ENCODE data around the gene MLST8. TPM values are rescaled to one million over a fixed set of nuclear protein-coding genes. Genes with fewer than 3 reads are reported as not detected.

MLST8 gene
- total RNA-seq, 1 experiment from 2014 or later, result 87.6 TPM

GRCh38 chr16:2186505-2186904, 18.7 kb upstream of the MLST8 start:
- H3K4me3 Mint-ChIP-seq (ENCODE audit: unreplicated experiment), result no peak overlapping the region
- CTCF ChIA-PET, result no interaction called here

GRCh38 chr16:2187212-2187611, 18.0 kb upstream of the MLST8 start:
- intact Hi-C loops (cut with micrococcal nuclease), result no loop called here
- BruUV-seq (replicated peaks), result no TSS peak
- Mint-ChIP-seq H3K4me1 (ENCODE audit: insufficient read depth, unreplicated experiment) (peaks cover 3% of the 10 kb centered on the region), H3K27ac (ENCODE audit: low read depth, unreplicated experiment) (no peak overlapping the region), H3K9me3 (ENCODE audit: unreplicated experiment) (no peaks in the 10 kb centered on the region), H3K27me3 (ENCODE audit: insufficient read depth, unreplicated experiment) (no peaks in the 10 kb centered on the region), H3K4me3 (ENCODE audit: unreplicated experiment) (no peak overlapping the region), H3K36me3 (ENCODE audit: insufficient read depth, unreplicated experiment) (no peaks in the 10 kb centered on the region)
- no peak for TF ChIP-seq CTCF (IDR thresholded peaks at IDR 0.05; ENCODE audit: unreplicated experiment)
- POLR2A ChIA-PET, result interaction anchor here (0.8 kb wide), 1 partner anchor 32 kb away, joined by 4 read pairs; the partner anchor contains the start of gene TRAF7
- CTCF ChIA-PET, result no interaction called here
- DNase-seq (ENCODE audit: unreplicated experiment), result no peak

More at GRCh38 chr16:2186505-2186904, 18.7 kb upstream of the MLST8 start:
- Mint-ChIP-seq H3K9me3 (ENCODE audit: unreplicated experiment) (no peaks in the 10 kb centered on the region), H3K27ac (ENCODE audit: low read depth, unreplicated experiment) (no peak overlapping the region), H3K27me3 (ENCODE audit: insufficient read depth, unreplicated experiment) (no peaks in the 10 kb centered on the region), H3K36me3 (ENCODE audit: insufficient read depth, unreplicated experiment) (no peaks in the 10 kb centered on the region), H3K4me1 (ENCODE audit: insufficient read depth, unreplicated experiment) (peaks cover 5% of the 10 kb centered on the region)
- POLR2A ChIA-PET, result interaction anchor here (1.3 kb wide), 1 partner anchor 12 kb away, joined by 3 read pairs; no protein-coding TSS in a partner anchor
- intact Hi-C loops (cut with micrococcal nuclease), result no loop called here
- DNase-seq (ENCODE audit: unreplicated experiment), result no peak
- no peak for TF ChIP-seq CTCF (IDR thresholded peaks at IDR 0.05; ENCODE audit: unreplicated experiment)
- no TSS peak for BruUV-seq (replicated peaks)

GRCh38 chr16:2188395-2188794, 16.9 kb upstream of the MLST8 start:
- ChIA-PET POLR2A (interaction anchor here (1.0 kb wide), 1 partner anchor 41 kb away, joined by 3 read pairs; no protein-coding TSS in a partner anchor), CTCF (interaction anchor here (0.7 kb wide), 1 partner anchor 37 kb away, joined by 3 read pairs; no protein-coding TSS in a partner anchor)
- no peak overlapping the region for H3K27ac Mint-ChIP-seq (ENCODE audit: low read depth, unreplicated experiment)
- no peak for DNase-seq (ENCODE audit: unreplicated experiment)
- H3K27me3 Mint-ChIP-seq (ENCODE audit: insufficient read depth, unreplicated experiment), result no peaks in the 10 kb centered on the region
- no peaks in the 10 kb centered on the region for H3K4me1 Mint-ChIP-seq (ENCODE audit: insufficient read depth, unreplicated experiment)
- H3K4me3 Mint-ChIP-seq (ENCODE audit: unreplicated experiment), result no peak overlapping the region
- no TSS peak for BruUV-seq (replicated peaks)
- no peak for TF ChIP-seq CTCF (IDR thresholded peaks at IDR 0.05; ENCODE audit: unreplicated experiment)
- intact Hi-C loops (cut with micrococcal nuclease), result no loop called here
- no peaks in the 10 kb centered on the region for H3K36me3 Mint-ChIP-seq (ENCODE audit: insufficient read depth, unreplicated experiment)
- H3K9me3 Mint-ChIP-seq (ENCODE audit: unreplicated experiment), result no peaks in the 10 kb centered on the region

- no peak for DNase-seq (ENCODE audit: unreplicated experiment)
- CTCF ChIA-PET, result no interaction called here
- H3K36me3 Mint-ChIP-seq (ENCODE audit: insufficient read depth, unreplicated experiment), result no peaks in the 10 kb centered on the region
- no TSS peak for BruUV-seq (replicated peaks)
- no peaks in the 10 kb centered on the region for H3K27me3 Mint-ChIP-seq (ENCODE audit: insufficient read depth, unreplicated experiment)
- H3K27ac Mint-ChIP-seq (ENCODE audit: low read depth, unreplicated experiment), result no peak overlapping the region
- no peak for TF ChIP-seq CTCF (IDR thresholded peaks at IDR 0.05; ENCODE audit: unreplicated experiment)
- H3K9me3 Mint-ChIP-seq (ENCODE audit: unreplicated experiment), result no peaks in the 10 kb centered on the region
- H3K4me1 Mint-ChIP-seq (ENCODE audit: insufficient read depth, unreplicated experiment), result no peaks in the 10 kb centered on the region
- H3K4me3 Mint-ChIP-seq (ENCODE audit: unreplicated experiment), result no peak overlapping the region
- intact Hi-C loops (cut with micrococcal nuclease), result no loop called here
- POLR2A ChIA-PET, result interaction anchor here (0.6 to 1.1 kb wide), 3 partner anchors 16 to 393 kb away, joined by 3 read pairs; no protein-coding TSS in a partner anchor
Observed at GRCh38 chr16:2189252-2189893, 15.9 kb upstream of the MLST8 start.

All from MCF 10A (cell line).